ENCODE measurements around the gene BMAL1.

The BMAL1 gene

GRCh38 chr11:13313005-13313819 lies 35.6 kb downstream of the BMAL1 start:
- DNase-seq (ENCODE audit: low read depth, low spot score) = no peak
- no peak overlapping the region for H3K27ac ChIP-seq

GRCh38 chr11:13314676-13315394 lies 37.2 kb downstream of the BMAL1 start:
- no peak for DNase-seq (ENCODE audit: low read depth, low spot score)
- no peak overlapping the region for H3K27ac ChIP-seq

GRCh38 chr11:13315517-13316432 lies 38.2 kb downstream of the BMAL1 start:
- no peak overlapping the region for H3K27ac ChIP-seq
- no peak for DNase-seq (ENCODE audit: low read depth, low spot score)

GRCh38 chr11:13316528-13316961 lies 39.0 kb downstream of the BMAL1 start:
- H3K27ac ChIP-seq = no peak overlapping the region

GRCh38 chr11:13317293-13318080 lies 39.9 kb downstream of the BMAL1 start:
- no peak for DNase-seq (ENCODE audit: low read depth, low spot score)

More at GRCh38 chr11:13316528-13316961, 39.0 kb downstream of the BMAL1 start:
- no peak for DNase-seq (ENCODE audit: low read depth, low spot score)

GRCh38 chr11:13318498-13319295 lies 41.1 kb downstream of the BMAL1 start:
- DNase-seq (ENCODE audit: low read depth, low spot score) = no peak
- H3K27ac ChIP-seq = no peak overlapping the region

More at GRCh38 chr11:13317293-13318080, 39.9 kb downstream of the BMAL1 start:
- H3K27ac ChIP-seq = no peak overlapping the region

- no peak for DNase-seq (ENCODE audit: low read depth, low spot score)
- no peak overlapping the region for H3K27ac ChIP-seq
Observed at GRCh38 chr11:13320688-13321087, 43.1 kb downstream of the BMAL1 start.

- no peak overlapping the region for H3K27ac ChIP-seq
- DNase-seq (ENCODE audit: low read depth, low spot score) = no peak
Observed at GRCh38 chr11:13321431-13321830, 43.8 kb downstream of the BMAL1 start.

- no peak overlapping the region for H3K27ac ChIP-seq
- DNase-seq (ENCODE audit: low read depth, low spot score) = no peak
Observed at GRCh38 chr11:13324141-13324540, 46.6 kb downstream of the BMAL1 start.

- no peak for DNase-seq (ENCODE audit: low read depth, low spot score)
- H3K27ac ChIP-seq = no peak overlapping the region
Observed at GRCh38 chr11:13324709-13325108, 47.1 kb downstream of the BMAL1 start.

GRCh38 chr11:13327421-13327820 lies 49.8 kb downstream of the BMAL1 start:
- H3K27ac ChIP-seq = no peak overlapping the region
- DNase-seq (ENCODE audit: low read depth, low spot score) = no peak

GRCh38 chr11:13328286-13328685 lies 50.7 kb downstream of the BMAL1 start:
- no peak for DNase-seq (ENCODE audit: low read depth, low spot score)
- H3K27ac ChIP-seq = no peak overlapping the region

- no peak for DNase-seq (ENCODE audit: low read depth, low spot score)
- no peak overlapping the region for H3K27ac ChIP-seq
Observed at GRCh38 chr11:13329670-13330356, 52.2 kb downstream of the BMAL1 start.

GRCh38 chr11:13332124-13332523 lies 54.5 kb downstream of the BMAL1 start:
- DNase-seq (ENCODE audit: low read depth, low spot score) = no peak
- H3K27ac ChIP-seq = peak overlapping the region; percentile 45

GRCh38 chr11:13333456-13333957 lies 55.9 kb downstream of the BMAL1 start:
- DNase-seq (ENCODE audit: low read depth, low spot score) = no peak
- H3K27ac ChIP-seq = peak overlapping the region; percentile 45

GRCh38 chr11:13334034-13334786 lies 56.6 kb downstream of the BMAL1 start:
- peak overlapping the region; percentile 45 for H3K27ac ChIP-seq
- DNase-seq (ENCODE audit: low read depth, low spot score) = no peak

- no peak overlapping the region for H3K27ac ChIP-seq
- no peak for DNase-seq (ENCODE audit: low read depth, low spot score)
Observed at GRCh38 chr11:13335319-13335718, 57.7 kb downstream of the BMAL1 start.

Data from epithelial cell of prostate (primary cell).